Gastroesophageal sphincter (tissue), 3 donors: Measurements from ENCODE around the gene CEP112.

ENCODE experiments used
- CTCF ChIP-seq, 4 experiments: fragments of 200-600 bp in 2 of 4; fragments of 450-650 bp in 2 of 4; sonication (generic) in 1 of 4; IDR thresholded peaks; one replicate each; pipeline ENCODE4 v1.5.1; 2017 to 2019; ENCODE audit warnings: antibody characterized with exemption in 4 of 4, mild to moderate bottlenecking in 2 of 4, moderate library complexity in 2 of 4
- POLR2A ChIP-seq, 2 donors: fragments of 450-650 bp; IDR thresholded peaks; one replicate each; pipeline ENCODE4 v1.6.1; 2017; ENCODE audit warnings: antibody characterized with exemption in 2 of 2, mild to moderate bottlenecking in 2 of 2, moderate library complexity in 1 of 2
- POLR2AphosphoS5 ChIP-seq: sonication (generic); formaldehyde crosslinking; IDR thresholded peaks from one replicate; pipeline ENCODE4 v1.6.1; 2017; ENCODE audit warnings: antibody characterized with exemption

- TF ChIP-seq POLR2A (IDR thresholded peaks at IDR 0.05) (no peak), CTCF (IDR thresholded peaks at IDR 0.05) (no peak), POLR2AphosphoS5 (no peak)
Observed at GRCh38 chr17:66233023-66233753, 41.3 kb upstream of the CEP112 start.
